Amygdala (tissue), 56 donors: ENCODE measurements around the gene PRKAG2.
"Not testable (repeated sequence)": the region's sequence is repeated elsewhere in the genome, so short reads cannot be mapped to it uniquely, and the experiment has no call there.

Experiments used
- DNase-seq, 56 donors: peaks; one replicate each; lab custom pipeline; 2025; lab: John Stamatoyannopoulos, UW

The PRKAG2 gene

DNA sequence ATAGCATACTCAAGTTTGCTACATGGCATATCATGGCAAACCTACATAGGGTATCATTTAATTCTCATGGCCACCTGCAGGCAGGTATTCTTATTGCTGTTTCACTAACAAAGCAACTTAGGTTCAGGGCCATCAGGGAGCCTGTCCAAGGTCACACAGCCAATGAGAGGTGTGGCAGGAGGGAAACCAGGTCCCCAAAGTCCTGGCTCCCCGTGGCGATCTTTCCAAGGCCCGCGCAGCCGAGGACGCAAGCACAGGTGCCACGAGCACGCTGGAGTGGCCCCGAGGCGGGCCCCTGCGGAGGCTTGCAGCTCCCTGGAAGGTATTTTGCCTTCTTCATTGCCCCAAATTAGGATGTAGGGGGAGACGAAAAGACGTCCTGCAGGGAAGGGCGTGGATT is 20.8 kb downstream of the PRKAG2 start:
- DNase-seq: no peak

- DNase-seq: no peak
Measured at GRCh38 chr7:151854720-151855071, 22.2 kb downstream of the PRKAG2 start.

- DNase-seq: peak in 13 of 56 donors; percentile 21 to 61 (median 34)
Measured at GRCh38 chr7:151853896-151854719, 22.8 kb downstream of the PRKAG2 start.

DNA sequence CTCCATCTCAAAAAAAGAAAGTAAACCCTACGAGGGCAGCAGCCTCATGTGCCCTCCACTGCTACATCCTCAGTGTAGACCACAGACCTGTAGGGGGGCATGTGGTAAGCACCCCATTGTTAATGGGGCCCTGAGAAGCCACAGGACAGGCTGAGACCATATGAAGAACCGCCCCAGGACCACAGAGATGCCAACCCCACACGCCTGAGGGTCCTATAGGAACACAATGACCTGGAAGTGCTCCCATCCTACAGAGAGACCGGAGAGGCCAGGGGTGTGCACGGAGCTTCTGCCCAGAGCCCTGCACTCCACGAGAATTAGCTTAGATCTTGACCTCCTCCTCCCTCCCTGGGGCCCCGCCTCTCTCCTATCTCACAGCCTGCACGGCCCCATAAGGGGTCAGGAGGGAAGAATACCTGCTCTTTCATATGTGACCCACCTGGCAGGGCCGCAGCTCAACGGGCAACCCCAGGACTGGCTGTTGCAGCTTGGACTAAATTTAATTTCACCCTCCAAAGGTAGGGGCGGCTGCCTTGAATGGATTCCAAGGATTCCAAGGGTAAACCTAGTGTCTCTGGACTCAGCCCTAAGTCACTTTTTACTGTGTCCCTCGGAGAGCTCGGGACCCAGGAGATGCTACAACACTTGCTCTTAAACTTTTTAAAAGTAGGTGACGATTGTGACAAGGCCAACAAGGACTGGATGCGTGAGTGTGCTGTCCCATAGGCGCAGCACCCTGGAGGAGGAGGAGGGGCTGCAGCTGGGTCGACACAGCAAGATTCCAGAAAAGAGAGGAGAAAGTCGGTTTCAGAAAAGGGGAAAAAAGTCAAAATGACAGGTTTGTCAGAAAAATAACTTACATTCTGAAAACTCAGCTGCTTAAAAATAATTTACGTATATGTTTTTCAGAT is 24.2 kb downstream of the PRKAG2 start:
- no peak for DNase-seq

GRCh38 chr7:151851782-151852181 is 25.1 kb downstream of the PRKAG2 start:
- no peak for DNase-seq

GRCh38 chr7:151851145-151851751 is 25.7 kb downstream of the PRKAG2 start:
- DNase-seq: peak in 9 of 56 donors; percentile 12 to 68 (median 28)

GRCh38 chr7:151850491-151851124 is 26.3 kb downstream of the PRKAG2 start:
- DNase-seq: no peak

- no peak for DNase-seq
Measured at GRCh38 chr7:151849879-151850260, 27.0 kb downstream of the PRKAG2 start.

- no peak for DNase-seq
Measured at GRCh38 chr7:151849008-151849878, 27.7 kb downstream of the PRKAG2 start.

GRCh38 chr7:151847681-151848081 is 29.2 kb downstream of the PRKAG2 start:
- DNase-seq: no peak

- no peak for DNase-seq
Measured at GRCh38 chr7:151847136-151847535, 29.8 kb downstream of the PRKAG2 start.

DNA sequence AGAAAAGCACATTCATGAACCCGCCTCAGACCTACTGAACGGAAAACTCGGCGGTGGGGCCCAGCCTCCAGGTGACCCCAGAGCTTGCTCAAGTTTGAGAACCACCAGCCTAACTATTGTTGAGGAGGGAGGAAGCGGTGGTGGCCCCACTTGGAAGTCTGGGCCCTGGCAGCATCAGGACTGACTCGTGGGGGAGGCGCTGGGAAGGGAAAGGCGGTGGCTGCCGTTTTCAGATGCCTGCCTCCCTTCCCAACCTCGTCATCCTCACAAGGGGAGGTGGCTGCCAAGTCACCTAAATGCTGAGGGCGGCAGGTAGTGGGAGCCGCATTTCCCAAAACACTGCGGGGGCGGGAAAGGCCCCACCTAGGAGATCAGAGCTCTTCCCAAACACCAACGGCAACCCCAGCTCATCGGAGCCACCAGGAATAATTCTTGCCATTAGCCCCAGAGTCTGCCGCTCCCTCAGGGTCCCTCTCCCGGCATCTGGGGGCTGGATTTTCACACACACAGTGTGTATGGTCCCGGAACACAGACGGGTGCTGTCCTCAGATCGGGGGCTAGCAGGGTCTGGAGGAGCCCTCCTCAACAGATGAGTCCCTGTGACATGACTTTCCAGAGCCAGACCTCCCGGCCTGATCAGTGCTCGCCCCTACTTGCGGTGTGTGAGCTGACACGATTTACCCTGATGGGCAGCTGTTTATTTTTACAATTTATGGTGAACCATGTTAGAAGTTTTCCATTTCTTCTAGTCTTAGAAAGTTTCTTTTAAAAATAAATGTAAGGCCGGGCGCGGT is 31.3 kb downstream of the PRKAG2 start:
- DNase-seq: no peak

GRCh38 chr7:151844825-151845200 is 32.1 kb downstream of the PRKAG2 start:
- DNase-seq: no peak

DNA sequence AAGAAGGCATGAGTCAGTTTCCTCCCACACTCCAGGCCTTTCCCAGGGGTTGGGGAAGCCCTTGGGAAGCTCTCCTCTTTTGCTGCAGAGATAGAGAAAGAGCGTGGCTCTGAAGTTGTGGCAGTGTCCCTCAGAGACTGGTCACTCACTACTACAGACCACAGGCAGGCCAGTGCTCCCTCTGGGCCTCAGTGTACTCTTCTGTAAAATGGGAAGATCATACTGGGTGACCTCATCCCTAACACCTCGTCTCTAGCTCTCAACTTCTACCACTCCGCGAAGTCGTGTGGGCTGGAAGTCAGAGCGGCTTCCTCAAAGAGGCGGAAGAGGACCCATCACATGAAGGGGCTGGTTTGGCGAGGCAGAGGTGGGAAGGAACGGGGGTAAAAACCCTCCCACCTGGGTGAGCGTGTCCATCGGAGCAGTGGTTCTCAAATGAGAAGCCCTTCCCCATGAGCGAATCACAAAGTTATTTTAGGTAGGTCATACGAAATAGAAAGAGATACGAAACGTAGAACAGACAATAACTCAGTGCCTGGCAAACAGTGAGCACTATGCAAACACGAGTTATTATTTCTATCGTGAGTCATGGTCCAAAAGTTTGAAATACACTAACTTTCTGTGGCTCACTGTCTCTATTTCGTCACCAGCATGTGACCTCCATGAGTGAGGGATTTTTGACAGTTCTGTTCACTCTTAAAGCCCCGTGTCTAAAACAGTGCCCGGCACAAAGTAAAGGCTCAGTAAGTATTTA is 32.7 kb downstream of the PRKAG2 start:
- DNase-seq: no peak

- no peak for DNase-seq
Measured at GRCh38 chr7:151843181-151843580, 33.7 kb downstream of the PRKAG2 start.

DNA sequence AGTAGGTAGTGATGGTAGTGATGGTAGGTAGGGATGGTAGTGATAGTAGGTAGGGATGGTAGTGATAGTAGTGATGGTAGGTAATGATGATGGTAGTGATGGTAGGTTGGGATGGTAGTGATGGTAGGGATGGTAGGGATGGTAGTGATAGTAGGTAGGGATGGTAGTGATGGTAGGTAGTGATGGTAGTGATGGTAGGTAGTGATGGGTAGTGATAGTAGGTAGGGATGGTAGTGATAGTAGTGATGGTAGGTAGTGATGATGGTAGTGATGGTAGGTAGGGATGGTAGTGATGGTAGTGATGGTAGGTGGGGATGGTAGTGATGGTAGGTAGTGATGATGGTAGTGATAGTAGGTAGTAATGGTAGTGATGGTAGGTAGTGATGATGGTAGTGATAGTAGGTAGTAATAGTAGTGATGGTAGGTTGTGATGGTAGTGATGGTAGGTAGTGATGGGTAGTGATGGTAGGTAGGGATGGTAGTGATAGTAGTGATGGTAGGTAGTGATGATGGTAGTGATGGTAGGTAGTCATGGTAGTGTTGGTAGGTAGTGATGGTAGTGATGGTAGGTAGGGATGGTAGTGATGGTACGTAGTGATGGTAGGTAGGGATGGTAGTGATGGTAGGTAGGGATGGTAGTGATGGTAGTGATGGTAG is 35.4 kb downstream of the PRKAG2 start:
- not testable (repeated sequence) for DNase-seq

DNA sequence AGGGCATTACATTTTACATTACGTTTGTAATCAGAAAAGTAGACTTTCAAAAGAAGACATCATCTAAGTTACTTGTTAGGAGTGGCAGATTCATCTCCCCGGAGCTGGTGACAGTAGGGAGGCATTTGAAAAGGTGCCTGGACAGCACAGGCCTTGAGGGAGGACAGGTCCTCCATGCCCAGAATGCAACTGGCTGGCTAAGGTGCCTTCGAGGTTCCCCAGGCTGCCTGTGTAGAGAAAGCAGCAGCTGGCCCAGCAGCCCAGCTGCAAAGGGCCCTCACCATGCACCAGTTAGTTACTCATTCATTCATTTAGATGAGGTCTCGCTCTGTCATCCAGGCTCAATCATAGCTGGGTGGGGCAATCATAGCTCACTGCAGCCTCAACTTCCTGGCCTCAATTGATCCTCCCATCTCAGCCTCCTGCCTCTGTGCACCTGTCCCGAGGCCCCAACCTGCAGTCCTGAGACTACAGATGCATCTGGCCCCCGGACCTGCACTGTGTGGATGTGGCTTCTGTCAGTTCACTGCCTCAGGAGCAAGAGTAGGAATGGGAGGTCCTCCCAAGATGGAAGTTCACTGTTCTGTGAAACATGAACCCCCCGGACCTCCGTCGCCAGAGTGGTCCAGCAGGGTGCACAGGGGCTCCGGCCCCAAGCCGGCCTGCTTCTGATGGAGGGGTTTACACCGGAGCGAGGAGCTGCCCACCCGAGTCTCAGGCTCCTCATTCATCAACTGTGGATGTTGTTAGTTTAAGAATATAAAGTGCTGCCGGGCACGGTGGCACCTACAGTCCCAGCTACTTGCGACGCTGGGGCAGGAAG is 36.6 kb downstream of the PRKAG2 start:
- no peak for DNase-seq
